ENCODE data around the gene EXOSC3. TPM values are rescaled to one million over a fixed set of nuclear protein-coding genes. Genes with fewer than 3 reads are reported as not detected.

EXOSC3 gene
- total and polyA plus RNA-seq, 2 experiments from 2014 or later: 28.5 to 48.1 TPM

GRCh38 chr9:37740128-37740527, 44.7 kb downstream of the EXOSC3 start:
- no peak overlapping the region for H2AFZ ChIP-seq
- no peak overlapping the region for H3K4me3 ChIP-seq
- TF ChIP-seq EZH2 (IDR thresholded peaks at IDR 0.05; ENCODE audit: borderline replicate concordance) (no peak), CTCF (IDR thresholded peaks at IDR 0.05; ENCODE audit: poor library complexity) (no peak), EZH2phosphoT487 (IDR thresholded peaks at IDR 0.05; ENCODE audit: low read depth, severe bottlenecking, unreplicated experiment) (no peak)
- H4K20me1 ChIP-seq (ENCODE audit: insufficient read depth, poor library complexity, severe bottlenecking): no peaks in the 10 kb centered on the region
- 96% methylated on average over 16 of the region's 16 CpGs for WGBS (ENCODE audit: low lambda C conversion rate, missing lambda C conversion rate)
- no peaks in the 10 kb centered on the region for H3K36me3 ChIP-seq (replicated peaks; ENCODE audit: insufficient read depth, low read depth)
- no peaks in the 10 kb centered on the region for H3K9me2 ChIP-seq (replicated peaks; ENCODE audit: insufficient read depth)
- DNase-seq (ENCODE audit: low spot score): no peak
- H3K9me3 ChIP-seq (ENCODE audit: low read depth): no peaks in the 10 kb centered on the region
- H3K27me3 ChIP-seq: no peaks in the 10 kb centered on the region
- no peaks in the 10 kb centered on the region for H3K4me1 ChIP-seq (ENCODE audit: insufficient read depth)
- no peaks in the 10 kb centered on the region for H3K79me2 ChIP-seq
- no peak overlapping the region for H3K27ac ChIP-seq
- H3K4me2 ChIP-seq: no peak overlapping the region

GRCh38 chr9:37739222-37739621, 45.6 kb downstream of the EXOSC3 start:
- no peak for DNase-seq (ENCODE audit: low spot score)
- Histone ChIP-seq H3K36me3 (replicated peaks; ENCODE audit: insufficient read depth, low read depth) (no peaks in the 10 kb centered on the region), H3K4me3 (no peak overlapping the region), H3K4me1 (ENCODE audit: insufficient read depth) (no peaks in the 10 kb centered on the region), H2AFZ (no peak overlapping the region), H3K9me3 (ENCODE audit: low read depth) (no peaks in the 10 kb centered on the region), H3K9me2 (replicated peaks; ENCODE audit: insufficient read depth) (no peaks in the 10 kb centered on the region), H3K79me2 (no peaks in the 10 kb centered on the region), H4K20me1 (ENCODE audit: insufficient read depth, poor library complexity, severe bottlenecking) (no peaks in the 10 kb centered on the region), H3K27ac (no peak overlapping the region), H3K4me2 (no peak overlapping the region), H3K27me3 (no peaks in the 10 kb centered on the region)
- TF ChIP-seq CTCF (IDR thresholded peaks at IDR 0.05; ENCODE audit: poor library complexity) (no peak), EZH2phosphoT487 (IDR thresholded peaks at IDR 0.05; ENCODE audit: low read depth, severe bottlenecking, unreplicated experiment) (no peak), EZH2 (IDR thresholded peaks at IDR 0.05; ENCODE audit: borderline replicate concordance) (no peak)
- WGBS (ENCODE audit: low lambda C conversion rate, missing lambda C conversion rate): 88% methylated on average over 5 of the region's 5 CpGs

GRCh38 chr9:37732952-37733351, 51.9 kb downstream of the EXOSC3 start:
- Histone ChIP-seq H3K4me3 (no peak overlapping the region), H3K9me3 (ENCODE audit: low read depth) (no peaks in the 10 kb centered on the region), H2AFZ (no peak overlapping the region), H3K4me1 (ENCODE audit: insufficient read depth) (no peaks in the 10 kb centered on the region), H3K27me3 (no peaks in the 10 kb centered on the region), H3K9me2 (replicated peaks; ENCODE audit: insufficient read depth) (no peaks in the 10 kb centered on the region), H4K20me1 (ENCODE audit: insufficient read depth, poor library complexity, severe bottlenecking) (no peaks in the 10 kb centered on the region), H3K36me3 (replicated peaks; ENCODE audit: insufficient read depth, low read depth) (no peaks in the 10 kb centered on the region), H3K27ac (no peak overlapping the region), H3K79me2 (no peaks in the 10 kb centered on the region), H3K4me2 (no peak overlapping the region)
- 88% methylated on average over 2 of the region's 2 CpGs for WGBS (ENCODE audit: low lambda C conversion rate, missing lambda C conversion rate)
- no peak for DNase-seq (ENCODE audit: low spot score)
- TF ChIP-seq EZH2 (IDR thresholded peaks at IDR 0.05; ENCODE audit: borderline replicate concordance): no peak
- no peak for TF ChIP-seq EZH2phosphoT487 (IDR thresholded peaks at IDR 0.05; ENCODE audit: low read depth, severe bottlenecking, unreplicated experiment)
- TF ChIP-seq CTCF (IDR thresholded peaks at IDR 0.05; ENCODE audit: poor library complexity): no peak
